Measurements from ENCODE around the gene UCHL1.

DNA sequence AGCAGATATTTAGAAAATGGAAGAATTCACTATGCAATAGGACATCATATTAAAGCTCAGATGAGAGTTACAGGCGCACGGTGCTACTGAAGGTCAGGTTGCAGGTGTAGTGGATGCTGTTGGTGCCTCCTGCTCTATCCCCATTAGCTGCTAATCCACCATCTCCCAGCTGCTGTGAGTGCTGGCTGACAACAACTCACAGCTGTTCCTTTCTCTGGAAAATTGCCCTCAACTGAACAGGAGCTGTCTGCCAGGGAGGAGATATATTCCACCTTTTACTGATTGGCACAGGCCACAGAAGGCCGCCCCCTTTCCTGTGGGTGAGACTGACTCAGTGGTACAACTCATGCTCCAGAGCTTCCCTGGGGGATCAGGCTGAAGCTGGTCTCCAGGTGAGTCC lies 48.7 kb downstream of the UCHL1 start:
- TF ChIP-seq CEBPB (IDR thresholded peaks at IDR 0.05) (no peak), CREB1 (IDR thresholded peaks at IDR 0.05; ENCODE audit: low read depth) (no peak), TAF1 (IDR thresholded peaks at IDR 0.05; ENCODE audit: low read depth) (no peak), EP300 (IDR thresholded peaks at IDR 0.05; ENCODE audit: borderline replicate concordance) (no peak), EGR1 (IDR thresholded peaks at IDR 0.05) (no peak), RAD21 (IDR thresholded peaks at IDR 0.05; ENCODE audit: low read depth) (no peak)
- TF ChIP-seq, protein P1, sequence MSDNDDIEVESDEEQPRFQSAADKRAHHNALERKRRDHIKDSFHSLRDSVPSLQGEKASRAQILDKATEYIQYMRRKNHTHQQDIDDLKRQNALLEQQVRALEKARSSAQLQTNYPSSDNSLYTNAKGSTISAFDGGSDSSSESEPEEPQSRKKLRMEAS (IDR thresholded peaks at IDR 0.05), result no peak
